ENCODE data around the gene MGAT5. TPM values are rescaled to one million over a fixed set of nuclear protein-coding genes. Genes with fewer than 3 reads are reported as not detected.

Gene MGAT5
- total RNA-seq, 6 donors from 2014 or later: 25.3 to 65.5 (median 41.3) TPM

DNA sequence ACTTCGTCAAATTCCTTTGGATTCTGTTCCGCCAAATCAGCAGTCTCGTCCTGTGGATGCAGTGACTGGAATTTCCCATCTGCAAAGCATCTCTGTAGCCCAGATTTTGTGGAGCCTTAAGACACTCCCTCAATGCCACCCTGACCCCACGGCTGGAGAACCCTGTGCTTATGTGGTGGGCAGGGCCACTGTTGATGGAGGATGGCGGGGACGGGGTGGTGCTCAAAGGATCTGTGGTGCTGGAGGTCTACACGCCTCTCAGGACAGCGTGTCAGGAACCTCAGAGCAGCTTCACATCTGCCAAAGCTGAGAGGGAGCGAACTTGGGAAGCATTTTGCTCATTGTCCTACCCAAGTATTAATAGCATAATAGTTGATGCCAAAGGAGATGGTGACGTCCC lies 200.1 kb downstream of the MGAT5 start:
- TF ChIP-seq POLR2A (IDR thresholded peaks at IDR 0.05) (no peak), EP300 (IDR thresholded peaks at IDR 0.05) (no peak), POLR2AphosphoS5 (IDR thresholded peaks at IDR 0.05) (no peak)
- DNase-seq: no peak

DNA sequence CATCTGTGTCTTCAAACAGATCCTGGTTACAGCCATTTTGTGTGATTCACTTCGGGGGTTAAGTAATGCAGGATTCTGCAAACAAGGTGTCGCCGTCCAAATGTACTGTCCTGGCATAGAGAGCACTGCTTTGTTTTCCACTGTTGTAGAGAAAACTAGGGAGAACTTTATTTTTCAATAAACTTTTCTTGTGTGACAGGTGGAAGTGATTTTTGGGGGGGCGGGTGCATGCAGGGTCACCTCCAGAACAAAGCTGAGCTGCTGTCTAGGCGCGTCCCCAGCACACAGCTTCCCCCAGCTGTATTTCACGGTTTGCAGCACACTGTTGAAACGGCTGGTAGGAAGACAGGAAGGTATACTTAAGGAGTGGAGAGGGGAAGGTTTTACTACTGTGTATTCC lies 200.6 kb downstream of the MGAT5 start:
- TF ChIP-seq, protein P1, sequence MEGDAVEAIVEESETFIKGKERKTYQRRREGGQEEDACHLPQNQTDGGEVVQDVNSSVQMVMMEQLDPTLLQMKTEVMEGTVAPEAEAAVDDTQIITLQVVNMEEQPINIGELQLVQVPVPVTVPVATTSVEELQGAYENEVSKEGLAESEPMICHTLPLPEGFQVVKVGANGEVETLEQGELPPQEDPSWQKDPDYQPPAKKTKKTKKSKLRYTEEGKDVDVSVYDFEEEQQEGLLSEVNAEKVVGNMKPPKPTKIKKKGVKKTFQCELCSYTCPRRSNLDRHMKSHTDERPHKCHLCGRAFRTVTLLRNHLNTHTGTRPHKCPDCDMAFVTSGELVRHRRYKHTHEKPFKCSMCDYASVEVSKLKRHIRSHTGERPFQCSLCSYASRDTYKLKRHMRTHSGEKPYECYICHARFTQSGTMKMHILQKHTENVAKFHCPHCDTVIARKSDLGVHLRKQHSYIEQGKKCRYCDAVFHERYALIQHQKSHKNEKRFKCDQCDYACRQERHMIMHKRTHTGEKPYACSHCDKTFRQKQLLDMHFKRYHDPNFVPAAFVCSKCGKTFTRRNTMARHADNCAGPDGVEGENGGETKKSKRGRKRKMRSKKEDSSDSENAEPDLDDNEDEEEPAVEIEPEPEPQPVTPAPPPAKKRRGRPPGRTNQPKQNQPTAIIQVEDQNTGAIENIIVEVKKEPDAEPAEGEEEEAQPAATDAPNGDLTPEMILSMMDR (IDR thresholded peaks at IDR 0.05): no peak
- no peak for TF ChIP-seq EP300 (IDR thresholded peaks at IDR 0.05)

More for the DNA sequence above, 200.1 kb downstream of the MGAT5 start:
- peaks cover 3 to 19% (median 9%) of the 10 kb centered on the region in 4 donors for H3K36me3 ChIP-seq
- no peak overlapping the region for H3K4me3 ChIP-seq
- no peak for ATAC-seq (ENCODE audit: low FRiP score in 2 of 2)
- no peaks in the 10 kb centered on the region for H3K9me3 ChIP-seq
- H3K4me1 ChIP-seq: peaks cover 0 to 3% (median 0%) of the 10 kb centered on the region in 4 donors
- no peaks in the 10 kb centered on the region for H3K27me3 ChIP-seq
- WGBS, 2 donors: 83 to 96% methylated on average over 6 to 10 of the region's 10 CpGs
- no peak overlapping the region for H3K27ac ChIP-seq

DNA sequence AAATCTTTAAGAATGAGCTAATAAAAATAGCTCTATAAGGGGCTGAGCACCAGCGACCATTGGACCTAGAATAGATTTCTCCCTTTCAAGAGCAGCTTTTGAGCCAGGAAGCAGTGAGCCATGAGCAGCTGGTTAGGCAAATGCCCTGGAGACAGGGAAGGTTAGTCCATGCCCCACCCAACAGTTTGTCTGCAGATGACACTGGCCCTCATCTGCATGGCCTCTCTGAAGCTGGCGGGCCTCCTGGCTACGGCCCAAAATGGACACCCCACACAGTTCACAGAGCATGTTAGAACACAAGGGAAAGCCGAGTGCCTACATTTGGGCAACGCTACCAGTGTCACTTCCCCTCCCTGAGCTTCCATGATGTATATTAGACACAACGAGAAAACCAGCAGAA lies 201.1 kb downstream of the MGAT5 start:
- Histone ChIP-seq H3K27me3 (no peaks in the 10 kb centered on the region), H3K4me3 (no peak overlapping the region), H3K9me3 (no peaks in the 10 kb centered on the region), H3K4me1 (peaks cover 0 to 3% (median 0%) of the 10 kb centered on the region in 4 donors), H3K27ac (no peak overlapping the region), H3K36me3 (peaks cover 3 to 10% (median 4%) of the 10 kb centered on the region in 4 donors)
- no peak for TF ChIP-seq POLR2AphosphoS5 (IDR thresholded peaks at IDR 0.05)
- no peak for TF ChIP-seq EP300 (IDR thresholded peaks at IDR 0.05)
- no peak for TF ChIP-seq POLR2A (IDR thresholded peaks at IDR 0.05)
- ATAC-seq (ENCODE audit: low FRiP score in 2 of 2): no peak
- 76 to 84% methylated on average over 6 of the region's 6 CpGs for WGBS, 2 donors
- DNase-seq: no peak

More for the DNA sequence above, 200.6 kb downstream of the MGAT5 start:
- Histone ChIP-seq H3K4me3 (no peak overlapping the region), H3K27me3 (no peaks in the 10 kb centered on the region), H3K9me3 (no peaks in the 10 kb centered on the region), H3K27ac (no peak overlapping the region), H3K36me3 (peaks cover 3 to 14% (median 7%) of the 10 kb centered on the region in 4 donors), H3K4me1 (peaks cover 0 to 3% (median 0%) of the 10 kb centered on the region in 4 donors)
- 76 to 79% methylated on average over 8 of the region's 8 CpGs for WGBS, 2 donors
- no peak for DNase-seq
- no peak for ATAC-seq (ENCODE audit: low FRiP score in 2 of 2)

DNA sequence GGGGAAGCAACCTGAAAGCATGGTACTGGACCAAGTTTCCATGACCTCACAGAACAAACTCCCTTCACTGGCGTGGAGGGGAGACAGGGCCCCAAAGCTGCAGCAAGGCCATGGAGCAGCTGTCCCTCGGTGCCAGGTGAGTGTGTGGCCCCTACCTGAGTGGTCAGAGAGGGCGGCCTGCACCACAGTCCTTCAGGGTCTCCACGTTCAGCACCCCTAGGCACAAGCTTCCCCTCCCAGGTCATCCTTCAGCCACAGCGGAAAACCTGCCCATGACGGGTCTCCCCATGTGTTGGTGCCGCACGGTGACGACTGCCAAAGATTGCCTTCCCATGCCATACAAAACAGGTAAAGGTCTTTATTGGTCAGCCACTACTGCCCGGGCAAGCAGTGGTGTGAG lies 201.6 kb downstream of the MGAT5 start:
- Histone ChIP-seq H3K4me3 (no peak overlapping the region), H3K27me3 (no peaks in the 10 kb centered on the region), H3K4me1 (peaks cover 0 to 3% (median under 1%) of the 10 kb centered on the region in 4 donors), H3K27ac (no peak overlapping the region), H3K36me3 (peaks cover 3 to 10% (median 4%) of the 10 kb centered on the region in 4 donors), H3K9me3 (no peaks in the 10 kb centered on the region)
- ATAC-seq (ENCODE audit: low FRiP score in 2 of 2) (no peak), DNase-seq (no peak)
- no peak for TF ChIP-seq POLR2AphosphoS5 (IDR thresholded peaks at IDR 0.05)
- no peak for TF ChIP-seq EP300 (IDR thresholded peaks at IDR 0.05)
- TF ChIP-seq, protein P1 (IDR thresholded peaks at IDR 0.05): no peak
- no peak for TF ChIP-seq POLR2A (IDR thresholded peaks at IDR 0.05)
- WGBS, 2 donors: 88% methylated on average over 10 of the region's 10 CpGs

GRCh38 chr2:134457353-134457752 lies 203.5 kb downstream of the MGAT5 start:
- Histone ChIP-seq H3K9me3 (no peaks in the 10 kb centered on the region), H3K4me1 (peaks cover 0 to 6% (median 3%) of the 10 kb centered on the region in 4 donors), H3K27ac (peak overlapping the region in 1 of 4 donors; percentile 58), H3K36me3 (peaks cover 3 to 10% (median 4%) of the 10 kb centered on the region in 4 donors), H3K27me3 (no peaks in the 10 kb centered on the region), H3K4me3 (no peak overlapping the region)
- no peak for TF ChIP-seq POLR2AphosphoS5 (IDR thresholded peaks at IDR 0.05)
- TF ChIP-seq, protein P1 (IDR thresholded peaks at IDR 0.05): no peak
- no peak for ATAC-seq (ENCODE audit: low FRiP score in 2 of 2)
- WGBS, 2 donors: 88 to 92% methylated on average over 7 of the region's 7 CpGs
- no peak for DNase-seq
